Nephron (organoid): Measurements from ENCODE around the gene CD38.
A peak's percentile ranks its signal among the peaks of the same experiment; 100 is the strongest.

Source experiments
- H3K27ac Mint-ChIP-seq, 3 experiments: 2 replicates each; pipeline ENCODE4 v1.8.0; 2020; ENCODE audit warnings: mixed read lengths in 3 of 3, mild to moderate bottlenecking in 2 of 3, moderate library complexity in 1 of 3
- H3K27me3 Mint-ChIP-seq: 2 replicates; pipeline ENCODE4 v1.8.0; 2021; ENCODE audit warnings: low read depth, mild to moderate bottlenecking, moderate library complexity, mixed read lengths
- H3K36me3 Mint-ChIP-seq: 2 replicates; pipeline ENCODE4 v1.8.0; 2020; ENCODE audit warnings: low read depth, mixed read lengths
- H3K4me1 Mint-ChIP-seq: 2 replicates; pipeline ENCODE4 v1.8.0; 2020; ENCODE audit warnings: mixed read lengths
- H3K4me3 Mint-ChIP-seq, 3 experiments: 2 replicates each; pipeline ENCODE4 v1.8.0; 2020; ENCODE audit warnings: mild to moderate bottlenecking in 3 of 3, mixed read lengths in 3 of 3, moderate library complexity in 2 of 3
- H3K9me3 Mint-ChIP-seq: 2 replicates; pipeline ENCODE4 v1.8.0; 2020; ENCODE audit warnings: mixed read lengths
- CTCF ChIP-seq, 3 experiments: fragments of 200-600 bp; sonication (generic); IDR thresholded peaks; one replicate each; pipeline ENCODE4 v1.5.0; 2021; ENCODE audit warnings: antibody characterized with exemption in 3 of 3; ENCODE audit not compliant: unreplicated experiment in 3 of 3

The CD38 gene

GRCh38 chr4:15765910-15766697 lies 12.0 kb upstream of the CD38 start:
- Mint-ChIP-seq H3K9me3 (no peaks in the 10 kb centered on the region), H3K4me3 (no peak overlapping the region), H3K27ac (peak overlapping the region in 1 of 3 experiments; percentile 35), H3K4me1 (no peaks in the 10 kb centered on the region), H3K36me3 (no peaks in the 10 kb centered on the region), H3K27me3 (no peaks in the 10 kb centered on the region)
- no peak for TF ChIP-seq CTCF (IDR thresholded peaks at IDR 0.05; ENCODE audit: unreplicated experiment in 3 of 3)

GRCh38 chr4:15766821-15767220 lies 11.3 kb upstream of the CD38 start:
- Mint-ChIP-seq H3K36me3 (no peaks in the 10 kb centered on the region), H3K9me3 (no peaks in the 10 kb centered on the region), H3K4me3 (no peak overlapping the region), H3K4me1 (no peaks in the 10 kb centered on the region), H3K27me3 (no peaks in the 10 kb centered on the region), H3K27ac (no peak overlapping the region)
- no peak for TF ChIP-seq CTCF (IDR thresholded peaks at IDR 0.05; ENCODE audit: unreplicated experiment in 3 of 3)

- Mint-ChIP-seq H3K27me3 (peaks cover 20% of the 10 kb centered on the region), H3K4me3 (no peak overlapping the region), H3K9me3 (no peaks in the 10 kb centered on the region), H3K27ac (no peak overlapping the region), H3K4me1 (no peaks in the 10 kb centered on the region), H3K36me3 (no peaks in the 10 kb centered on the region)
- no peak for TF ChIP-seq CTCF (IDR thresholded peaks at IDR 0.05; ENCODE audit: unreplicated experiment in 3 of 3)
Observed at GRCh38 chr4:15769202-15769601, 8.9 kb upstream of the CD38 start.

- no peak for TF ChIP-seq CTCF (IDR thresholded peaks at IDR 0.05; ENCODE audit: unreplicated experiment in 3 of 3)
- Mint-ChIP-seq H3K4me1 (no peaks in the 10 kb centered on the region), H3K4me3 (no peak overlapping the region), H3K27me3 (peaks cover 39% of the 10 kb centered on the region), H3K9me3 (peaks cover 3% of the 10 kb centered on the region), H3K36me3 (no peaks in the 10 kb centered on the region), H3K27ac (no peak overlapping the region)
Observed at GRCh38 chr4:15771216-15772058, 6.7 kb upstream of the CD38 start.

- H3K9me3 Mint-ChIP-seq, result peaks cover 3% of the 10 kb centered on the region
Observed at GRCh38 chr4:15774020-15774420, 4.1 kb upstream of the CD38 start.

More at GRCh38 chr4:15774020-15774420, 4.1 kb upstream of the CD38 start:
- Mint-ChIP-seq H3K36me3 (no peaks in the 10 kb centered on the region), H3K27me3 (peaks cover 63% of the 10 kb centered on the region), H3K4me1 (peaks cover 1% of the 10 kb centered on the region), H3K27ac (no peak overlapping the region), H3K4me3 (no peak overlapping the region)
- no peak for TF ChIP-seq CTCF (IDR thresholded peaks at IDR 0.05; ENCODE audit: unreplicated experiment in 3 of 3)
